Common myeloid progenitor, CD34-positive (primary cell): ENCODE results near the gene TAB2.

Source experiments
- CTCF ChIA-PET: fragments of 350-600 bp; sonication (Branson Sonifier 250); formaldehyde crosslinking; loops from one replicate; lab custom pipeline; 2021; ENCODE audit warnings: antibody characterized with exemption; lab: Charles Lee
- POLR2A ChIA-PET: fragments of 350-600 bp; sonication (Branson Sonifier 250); formaldehyde crosslinking; loops from one replicate; lab custom pipeline; 2021; ENCODE audit warnings: antibody characterized with exemption; lab: Charles Lee
- DNase-seq, 3 donors: peaks; one replicate each; pipeline versions ENCODE4 v3.0.0 to v3.0.0-alpha.2; 2013
- H3K27ac ChIP-seq, 2 experiments: 1 replicate in 1 of 2; 2 replicates in 1 of 2; pipeline ENCODE4 v1.7.0; 2013; ENCODE audit warnings: inconsistent platforms in 2 of 2, low read length in 2 of 2, mild to moderate bottlenecking in 2 of 2, low read depth in 1 of 2, moderate library complexity in 1 of 2; ENCODE audit not compliant: severe bottlenecking in 2 of 2, insufficient read depth in 1 of 2, poor library complexity in 1 of 2
- H3K27me3 ChIP-seq, 5 experiments: replicated peaks in 2 of 5; 1 replicate in 3 of 5; 2 replicates in 2 of 5; pipeline versions ENCODE4 v1.6.1 to v1.7.0; 2013; ENCODE audit warnings: low read length in 4 of 5, mild to moderate bottlenecking in 2 of 5, moderate library complexity in 2 of 5, inconsistent platforms in 1 of 5; ENCODE audit not compliant: insufficient read depth in 5 of 5, control insufficient read depth in 4 of 5
- H3K36me3 ChIP-seq, 4 experiments: 1 replicate in 2 of 4; 2 replicates in 2 of 4; pipeline versions ENCODE4 v1.6.1 to v1.7.0; 2013; ENCODE audit warnings: low read length in 3 of 4, control low read depth in 1 of 4, mild to moderate bottlenecking in 1 of 4; ENCODE audit not compliant: control insufficient read depth in 4 of 4, insufficient read depth in 4 of 4
- H3K4me1 ChIP-seq, 4 experiments: 1 replicate in 3 of 4; 2 replicates in 1 of 4; pipeline versions ENCODE4 v1.6.1 to v1.7.1; 2013; ENCODE audit warnings: low read length in 3 of 4, mild to moderate bottlenecking in 3 of 4, control low read depth in 1 of 4, inconsistent platforms in 1 of 4, moderate library complexity in 1 of 4; ENCODE audit not compliant: control insufficient read depth in 4 of 4, insufficient read depth in 4 of 4; ENCODE audit errors: control extremely low read depth in 1 of 4
- H3K4me3 ChIP-seq, 7 experiments: 1 replicate in 4 of 7; 2 replicates in 3 of 7; pipeline versions ENCODE4 v1.5.1 to v1.7.0; 2013; ENCODE audit warnings: mild to moderate bottlenecking in 7 of 7, low read length in 6 of 7, moderate library complexity in 6 of 7, inconsistent platforms in 2 of 7, low read depth in 2 of 7, control low read depth in 1 of 7; ENCODE audit not compliant: insufficient read depth in 4 of 7, control insufficient read depth in 1 of 7; ENCODE audit errors: extremely low read depth in 1 of 7
- H3K9me3 ChIP-seq, 5 experiments: 1 replicate in 4 of 5; 2 replicates in 1 of 5; pipeline versions ENCODE4 v1.6.1 to v1.7.1; 2013; ENCODE audit warnings: low read length in 4 of 5, mild to moderate bottlenecking in 2 of 5, inconsistent platforms in 1 of 5, low read depth in 1 of 5, moderate library complexity in 1 of 5; ENCODE audit not compliant: control insufficient read depth in 4 of 5, insufficient read depth in 2 of 5; ENCODE audit errors: control extremely low read depth in 1 of 5
- WGBS: methylation state at CpG from one replicate; pipeline ENCODE4 v1.1.5; 2013; ENCODE audit not compliant: insufficient coverage; 5-methylcytosine and 5-hydroxymethylcytosine counted together

The TAB2 gene

GRCh38 chr6:149311293-149311692 lies 6.2 kb upstream of the TAB2 start:
- Histone ChIP-seq H3K9me3 (no peaks in the 10 kb centered on the region), H3K36me3 (no peaks in the 10 kb centered on the region), H3K4me3 (no peak overlapping the region), H3K27ac (no peak overlapping the region), H3K27me3 (no peaks in the 10 kb centered on the region), H3K4me1 (peaks cover 5 to 25% (median 9%) of the 10 kb centered on the region in 4 experiments)
- CTCF ChIA-PET, result interaction anchor here (1.8 kb wide), 1 partner anchor 9 kb away, joined by 3 read pairs; no protein-coding TSS in a partner anchor
- POLR2A ChIA-PET, result no interaction called here
- 100% methylated on average over 1 of the region's 4 CpGs for WGBS
- no peak for DNase-seq

- H3K36me3 ChIP-seq, result no peaks in the 10 kb centered on the region
- H3K4me3 ChIP-seq, result no peak overlapping the region
- ChIA-PET CTCF (interaction anchor here (1.8 kb wide), 1 partner anchor 10 kb away, joined by 3 read pairs; no protein-coding TSS in a partner anchor), POLR2A (no interaction called here)
- no CpG with 5 or more reads among the region's 1 CpG for WGBS
- H3K4me1 ChIP-seq, result peaks cover 6 to 26% (median 11%) of the 10 kb centered on the region in 4 experiments
- no peak for DNase-seq
- no peak overlapping the region for H3K27ac ChIP-seq
- no peaks in the 10 kb centered on the region for H3K9me3 ChIP-seq
- no peaks in the 10 kb centered on the region for H3K27me3 ChIP-seq
Observed at GRCh38 chr6:149311766-149312165, 5.7 kb upstream of the TAB2 start.

DNA sequence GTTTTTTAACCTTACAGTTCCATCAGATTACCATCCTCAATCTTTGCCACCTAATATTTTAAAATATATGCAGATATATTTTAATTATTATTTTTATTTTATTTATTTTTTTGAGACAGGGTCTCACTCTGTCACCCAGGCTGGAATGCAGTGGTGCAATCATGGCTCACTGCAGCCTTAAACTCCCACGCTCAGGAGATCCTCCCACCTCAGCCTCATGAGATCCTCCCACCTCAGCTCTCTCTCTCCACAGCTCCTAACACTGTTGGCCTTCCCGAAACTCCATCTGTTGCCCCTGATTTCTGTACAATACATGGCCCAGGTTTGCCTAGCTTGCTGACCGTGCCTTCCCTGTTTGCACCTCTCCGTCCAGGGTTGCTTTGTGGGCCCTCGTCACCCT lies 4.4 kb upstream of the TAB2 start:
- ChIA-PET CTCF (interaction anchor here (1.2 to 1.8 kb wide), 2 partner anchors 11 to 17 kb away, joined by 3 read pairs; no protein-coding TSS in a partner anchor), POLR2A (no interaction called here)
- WGBS, result 97% methylated on average over 5 of the region's 5 CpGs
- H3K4me3 ChIP-seq, result no peak overlapping the region
- H3K4me1 ChIP-seq, result peaks cover 6 to 26% (median 11%) of the 10 kb centered on the region in 4 experiments
- no peaks in the 10 kb centered on the region for H3K9me3 ChIP-seq
- no peak overlapping the region for H3K27ac ChIP-seq
- H3K36me3 ChIP-seq, result no peaks in the 10 kb centered on the region
- H3K27me3 ChIP-seq, result no peaks in the 10 kb centered on the region
- no peak for DNase-seq

DNA sequence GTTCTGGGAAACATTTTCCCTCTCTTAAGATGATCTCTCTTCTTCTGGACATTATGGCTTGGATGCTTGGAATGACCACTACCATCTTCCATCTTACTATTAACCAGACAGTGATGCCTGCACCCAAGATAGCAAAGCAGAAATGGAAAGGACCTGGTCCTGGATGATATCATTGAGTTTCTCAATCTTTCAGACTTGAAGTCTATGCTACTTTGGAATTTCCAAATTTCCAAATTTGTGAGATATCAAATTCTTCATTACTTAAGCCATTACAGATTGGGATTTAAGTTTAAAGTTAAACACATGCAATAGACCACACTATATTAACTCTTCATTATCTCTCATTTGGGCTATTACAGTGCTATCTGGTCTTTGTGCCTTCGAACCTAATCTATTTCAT lies 3.7 kb upstream of the TAB2 start:
- DNase-seq, result no peak
- Histone ChIP-seq H3K27me3 (no peaks in the 10 kb centered on the region), H3K9me3 (no peaks in the 10 kb centered on the region), H3K36me3 (no peaks in the 10 kb centered on the region), H3K4me1 (peaks cover 10 to 26% (median 11%) of the 10 kb centered on the region in 4 experiments), H3K27ac (no peak overlapping the region), H3K4me3 (no peak overlapping the region)
- WGBS, result 100% methylated on average over 1 of the region's 1 CpG
- ChIA-PET POLR2A (no interaction called here), CTCF (interaction anchor here (1.2 kb wide), 1 partner anchor 18 kb away, joined by 3 read pairs; no protein-coding TSS in a partner anchor)

DNA sequence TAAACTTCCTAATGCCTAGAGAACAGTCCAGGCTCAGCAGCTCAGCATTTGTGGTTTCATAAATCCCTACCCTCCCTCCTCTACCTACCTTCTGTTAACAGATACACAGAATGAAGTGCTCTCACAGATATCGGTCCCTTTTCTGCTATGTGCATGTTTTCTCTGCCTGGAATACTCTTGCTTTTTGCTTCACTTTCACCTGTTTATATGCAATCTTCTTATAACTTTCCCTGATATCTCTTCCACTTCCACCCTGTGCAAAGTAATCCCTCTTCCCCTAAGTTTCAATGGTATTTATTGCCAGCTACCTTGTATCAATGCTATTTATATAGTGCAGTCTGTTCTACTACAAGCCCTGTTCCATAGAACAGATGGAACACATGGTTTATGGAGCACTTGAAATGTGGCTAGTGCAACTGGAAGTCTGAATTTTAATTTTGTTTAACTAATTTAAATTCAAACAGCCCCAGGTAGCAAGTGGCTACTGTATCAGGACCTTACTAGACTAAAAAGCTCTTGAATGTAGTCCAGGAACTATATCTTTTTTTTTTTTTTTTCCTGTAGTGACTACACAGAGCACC lies 3.1 kb upstream of the TAB2 start:
- ChIA-PET POLR2A (no interaction called here), CTCF (interaction anchor here (0.8 to 1.0 kb wide), 2 partner anchors 11 to 118 kb away, joined by 3 to 4 read pairs; no protein-coding TSS in a partner anchor)
- WGBS, result 58% methylated on average over 1 of the region's 1 CpG
- Histone ChIP-seq H3K4me1 (peaks cover 10 to 26% (median 16%) of the 10 kb centered on the region in 4 experiments), H3K27ac (no peak overlapping the region), H3K9me3 (no peaks in the 10 kb centered on the region), H3K27me3 (no peaks in the 10 kb centered on the region), H3K4me3 (peak overlapping the region in 1 of 7 experiments; percentile 15), H3K36me3 (no peaks in the 10 kb centered on the region)
- DNase-seq, result no peak

DNA sequence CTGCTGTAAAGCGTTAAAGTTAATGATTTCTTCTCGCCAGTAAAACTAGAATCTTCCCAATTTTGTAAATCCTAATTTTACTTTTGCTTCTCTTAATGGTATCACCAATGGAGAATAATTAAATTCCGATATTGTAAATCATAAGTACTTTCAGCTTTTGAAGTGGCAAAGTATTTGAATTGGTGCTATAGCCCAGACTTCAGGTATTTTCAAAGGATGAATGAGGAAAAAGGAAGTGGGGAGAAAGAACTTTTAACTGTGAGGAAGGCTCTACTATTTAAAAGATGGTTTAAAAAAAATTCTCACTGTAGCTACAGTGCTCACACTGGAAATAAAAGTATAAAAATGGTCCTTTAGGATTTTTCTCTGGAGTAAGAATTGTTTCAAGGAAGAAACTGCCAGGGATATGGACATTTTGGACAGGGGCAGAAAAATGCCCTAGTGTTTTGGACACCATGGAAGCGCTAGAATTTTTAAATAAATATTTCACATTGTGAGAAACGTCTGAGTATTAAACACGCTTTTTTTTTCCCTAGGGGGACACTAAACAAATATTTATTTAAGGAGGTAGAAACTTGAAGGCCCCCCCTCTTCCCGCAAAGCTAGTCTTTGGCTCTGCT lies 1.3 kb upstream of the TAB2 start:
- Histone ChIP-seq H3K9me3 (no peaks in the 10 kb centered on the region), H3K36me3 (no peaks in the 10 kb centered on the region), H3K4me1 (peaks cover 14 to 37% (median 27%) of the 10 kb centered on the region in 4 experiments), H3K4me3 (peak overlapping the region; percentile 82 to 100 (median 90)), H3K27me3 (no peaks in the 10 kb centered on the region), H3K27ac (peak overlapping the region; percentile 79 to 92)
- POLR2A ChIA-PET, result interaction anchor here (0.6 to 2.0 kb wide), 6 partner anchors 30 to 197 kb away, joined by 3 to 8 read pairs (median 4); no protein-coding TSS in a partner anchor
- no peak for DNase-seq
- WGBS, result 0% methylated on average over 1 of the region's 7 CpGs
- CTCF ChIA-PET, result interaction anchor here (0.8 to 1.9 kb wide), 8 partner anchors 9 to 225 kb away, joined by 3 to 7 read pairs (median 4); no protein-coding TSS in a partner anchor
